ENCODE data around the gene VIPR2.

Gene VIPR2

DNA sequence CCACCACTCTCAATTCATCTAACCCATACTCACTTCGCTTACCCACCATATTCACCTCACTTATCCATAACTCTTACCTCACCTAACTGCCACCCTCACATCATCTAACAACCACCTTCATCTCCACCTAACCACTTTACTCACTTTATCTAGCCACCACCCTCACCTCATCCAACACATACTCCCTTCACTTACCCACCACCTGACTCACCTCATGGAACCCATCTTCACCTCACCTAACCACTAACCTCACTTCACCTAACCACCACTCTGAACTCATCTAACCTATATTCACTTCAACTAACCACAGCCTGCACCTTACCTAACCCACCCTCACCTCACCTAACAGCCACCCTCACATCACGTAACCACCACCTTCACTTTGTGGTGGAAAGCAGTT lies 84.2 kb downstream of the VIPR2 start:
- H3K4me1 ChIP-seq (ENCODE audit: control insufficient read depth, insufficient read depth, low read length) = peaks cover 4% of the 10 kb centered on the region; the same call in 1 of the 2 replicates
- H3K9me3 ChIP-seq (ENCODE audit: control insufficient read depth, insufficient read depth, low read length) = no peaks in the 10 kb centered on the region
- H3K27ac ChIP-seq (ENCODE audit: low read depth, low read length) = no peak overlapping the region
- H3K36me3 ChIP-seq (ENCODE audit: control insufficient read depth, insufficient read depth, low read length) = no peaks in the 10 kb centered on the region
- H3K9ac ChIP-seq (ENCODE audit: low read depth, low read length) = no peak overlapping the region
- H3K27me3 ChIP-seq (ENCODE audit: control insufficient read depth, insufficient read depth, low read length) = no peaks in the 10 kb centered on the region
- H3K4me3 ChIP-seq (ENCODE audit: low read depth, low read length) = no peak overlapping the region

DNA sequence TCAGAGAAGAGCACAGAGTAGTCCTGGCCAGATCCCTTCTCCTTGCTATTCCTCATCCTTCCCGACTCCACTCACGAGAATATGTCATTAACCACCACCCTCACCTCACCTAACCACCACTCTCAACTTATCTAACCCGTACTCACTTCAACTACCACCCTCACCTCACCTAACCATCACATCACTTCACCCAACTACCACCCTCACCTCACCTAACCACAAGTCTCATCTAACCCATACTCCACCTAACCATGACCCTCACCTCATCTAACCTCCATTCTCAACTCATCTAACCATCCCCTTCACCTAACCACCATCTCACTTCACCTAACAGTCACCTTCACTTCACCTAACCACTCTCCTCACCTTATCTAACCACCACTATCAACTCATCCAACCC lies 85.0 kb downstream of the VIPR2 start:
- Histone ChIP-seq H3K9me3 (ENCODE audit: control insufficient read depth, insufficient read depth, low read length) (no peaks in the 10 kb centered on the region), H3K4me3 (ENCODE audit: low read depth, low read length) (no peak overlapping the region), H3K9ac (ENCODE audit: low read depth, low read length) (no peak overlapping the region), H3K36me3 (ENCODE audit: control insufficient read depth, insufficient read depth, low read length) (no peaks in the 10 kb centered on the region), H3K4me1 (ENCODE audit: control insufficient read depth, insufficient read depth, low read length) (peaks cover 4% of the 10 kb centered on the region; the same call in 1 of the 2 replicates), H3K27me3 (ENCODE audit: control insufficient read depth, insufficient read depth, low read length) (no peaks in the 10 kb centered on the region), H3K27ac (ENCODE audit: low read depth, low read length) (no peak overlapping the region)

DNA sequence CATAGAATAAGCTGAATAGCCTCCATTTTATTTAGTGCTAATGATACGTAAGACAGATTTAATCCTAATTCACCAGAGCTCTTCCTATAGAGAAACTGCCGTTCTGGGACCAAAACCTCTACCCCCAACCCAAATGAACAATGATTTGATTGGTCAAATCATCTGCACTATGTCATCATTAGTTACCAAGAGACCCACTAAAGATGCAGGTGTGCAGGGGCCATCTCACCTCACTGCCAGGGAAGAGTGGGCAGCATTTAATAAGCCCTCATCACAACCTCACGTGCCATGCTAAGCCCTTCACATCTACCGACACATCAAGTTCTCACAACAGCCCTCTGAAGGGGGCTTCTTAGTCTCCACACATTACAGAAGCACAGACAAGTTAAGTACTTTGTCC lies 87.0 kb downstream of the VIPR2 start:
- Histone ChIP-seq H3K4me1 (ENCODE audit: control insufficient read depth, insufficient read depth, low read length) (peaks cover 4% of the 10 kb centered on the region; the same call in 1 of the 2 replicates), H3K9ac (ENCODE audit: low read depth, low read length) (no peak overlapping the region), H3K36me3 (ENCODE audit: control insufficient read depth, insufficient read depth, low read length) (no peaks in the 10 kb centered on the region), H3K27me3 (ENCODE audit: control insufficient read depth, insufficient read depth, low read length) (no peaks in the 10 kb centered on the region), H3K9me3 (ENCODE audit: control insufficient read depth, insufficient read depth, low read length) (no peaks in the 10 kb centered on the region), H3K4me3 (ENCODE audit: low read depth, low read length) (no peak overlapping the region), H3K27ac (ENCODE audit: low read depth, low read length) (no peak overlapping the region)

DNA sequence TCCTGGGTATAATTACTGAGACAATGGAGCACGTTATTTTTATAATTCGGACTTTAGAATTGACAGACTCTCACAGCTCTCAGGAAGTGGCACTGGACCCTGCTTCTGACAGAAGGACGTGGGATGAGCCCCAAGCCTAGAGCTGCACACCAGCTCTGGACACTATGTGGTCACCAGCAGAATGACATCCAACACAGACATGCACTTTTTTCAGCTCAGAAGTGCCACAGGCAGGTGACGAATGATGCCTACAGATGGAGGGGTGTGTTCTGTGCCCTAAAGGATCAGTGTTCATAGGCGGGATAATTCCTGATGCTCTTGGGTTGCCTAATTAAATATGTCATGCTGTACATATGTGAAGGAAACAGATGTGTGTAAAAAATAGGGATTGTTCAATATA lies 87.9 kb downstream of the VIPR2 start:
- Histone ChIP-seq H3K27me3 (ENCODE audit: control insufficient read depth, insufficient read depth, low read length) (no peaks in the 10 kb centered on the region), H3K27ac (ENCODE audit: low read depth, low read length) (no peak overlapping the region), H3K4me3 (ENCODE audit: low read depth, low read length) (no peak overlapping the region), H3K4me1 (ENCODE audit: control insufficient read depth, insufficient read depth, low read length) (peaks cover 4% of the 10 kb centered on the region; the same call in 1 of the 2 replicates), H3K9ac (ENCODE audit: low read depth, low read length) (no peak overlapping the region), H3K9me3 (ENCODE audit: control insufficient read depth, insufficient read depth, low read length) (no peaks in the 10 kb centered on the region), H3K36me3 (ENCODE audit: control insufficient read depth, insufficient read depth, low read length) (no peaks in the 10 kb centered on the region)

DNA sequence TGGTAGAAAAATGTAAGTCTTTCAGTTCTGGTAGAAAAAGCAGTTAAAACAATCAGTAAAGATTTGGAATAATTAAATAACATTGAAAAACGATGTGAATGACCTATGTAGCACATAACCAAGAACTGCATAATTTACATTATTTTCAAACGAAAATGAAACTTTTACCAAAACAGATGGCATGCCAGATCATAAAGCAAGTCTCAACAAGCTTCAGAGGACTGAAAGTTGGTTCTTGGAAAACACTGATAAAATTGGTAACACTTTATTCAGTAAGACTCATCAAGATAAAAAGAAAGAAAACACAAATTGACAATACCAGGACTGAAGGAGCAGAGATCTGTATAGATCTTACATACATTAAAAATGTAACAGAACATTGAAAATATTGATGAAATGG lies 92.8 kb downstream of the VIPR2 start:
- no peak overlapping the region for H3K4me3 ChIP-seq (ENCODE audit: low read depth, low read length)
- H3K27ac ChIP-seq (ENCODE audit: low read depth, low read length) = no peak overlapping the region
- no peaks in the 10 kb centered on the region for H3K36me3 ChIP-seq (ENCODE audit: control insufficient read depth, insufficient read depth, low read length)
- H3K9me3 ChIP-seq (ENCODE audit: control insufficient read depth, insufficient read depth, low read length) = no peaks in the 10 kb centered on the region
- no peaks in the 10 kb centered on the region for H3K27me3 ChIP-seq (ENCODE audit: control insufficient read depth, insufficient read depth, low read length)
- no peak overlapping the region for H3K9ac ChIP-seq (ENCODE audit: low read depth, low read length)
- peaks cover 10% of the 10 kb centered on the region for H3K4me1 ChIP-seq (ENCODE audit: control insufficient read depth, insufficient read depth, low read length)

DNA sequence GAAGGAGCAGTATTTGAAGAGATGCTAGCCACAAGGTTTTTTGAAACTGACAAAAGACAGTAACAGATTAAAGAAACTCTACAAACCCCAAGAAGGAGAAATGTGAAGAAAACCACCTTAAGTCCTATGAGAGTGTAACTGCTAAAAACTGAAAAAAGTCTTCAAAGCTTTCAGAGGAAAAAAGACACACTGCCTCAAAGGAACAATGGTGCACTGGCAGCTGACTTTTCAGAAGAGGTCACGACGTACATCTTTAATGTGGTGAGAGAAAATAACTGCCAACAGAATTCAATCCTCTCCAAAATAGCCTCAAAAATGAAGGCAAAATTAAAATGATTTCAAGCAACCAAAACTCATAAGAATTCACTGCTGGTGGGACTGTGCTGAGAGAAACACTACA lies 94.0 kb downstream of the VIPR2 start:
- peaks cover 10% of the 10 kb centered on the region for H3K4me1 ChIP-seq (ENCODE audit: control insufficient read depth, insufficient read depth, low read length)

DNA sequence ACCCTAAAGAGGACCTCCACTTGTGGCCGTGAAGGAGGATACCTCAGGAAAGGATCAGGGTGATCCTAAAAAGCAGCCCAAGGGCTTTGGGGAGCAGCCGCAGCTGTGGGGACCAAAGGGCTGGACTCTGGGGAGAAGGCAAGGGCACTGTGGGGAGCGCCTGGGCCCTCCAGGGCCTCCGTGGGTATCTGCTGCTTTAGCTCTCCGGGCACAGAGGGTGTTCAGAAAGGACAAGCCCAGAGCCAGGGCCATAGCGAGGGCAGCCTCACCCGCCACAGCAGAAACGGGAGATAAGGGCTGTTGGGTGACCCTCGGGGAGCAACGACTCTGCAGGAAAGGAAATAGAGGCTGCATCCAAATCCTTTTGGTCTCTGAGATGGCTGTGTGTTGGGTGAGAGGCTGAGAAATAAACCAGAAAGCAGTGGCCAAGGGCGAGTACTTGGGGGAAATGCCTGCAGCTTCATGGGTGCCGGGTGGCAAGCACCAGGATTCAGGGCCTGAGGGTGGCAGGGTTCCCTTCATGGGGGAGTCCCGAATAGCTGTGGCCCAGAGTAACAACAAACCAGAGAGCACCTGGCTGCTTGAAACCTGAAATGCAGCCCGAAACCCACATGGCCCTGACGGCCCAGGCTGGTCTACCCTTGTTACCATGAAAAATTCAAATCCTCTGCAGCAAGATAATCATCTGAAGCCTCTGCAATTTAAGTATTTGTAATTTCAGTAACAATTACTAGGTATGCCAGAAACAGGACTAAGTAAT lies 95.2 kb downstream of the VIPR2 start:
- Histone ChIP-seq H3K9ac (ENCODE audit: low read depth, low read length) (no peak overlapping the region), H3K27ac (ENCODE audit: low read depth, low read length) (no peak overlapping the region), H3K4me3 (ENCODE audit: low read depth, low read length) (no peak overlapping the region), H3K4me1 (ENCODE audit: control insufficient read depth, insufficient read depth, low read length) (peaks cover 10% of the 10 kb centered on the region), H3K9me3 (ENCODE audit: control insufficient read depth, insufficient read depth, low read length) (no peaks in the 10 kb centered on the region), H3K36me3 (ENCODE audit: control insufficient read depth, insufficient read depth, low read length) (no peaks in the 10 kb centered on the region), H3K27me3 (ENCODE audit: control insufficient read depth, insufficient read depth, low read length) (no peaks in the 10 kb centered on the region)

More for the DNA sequence above, 94.0 kb downstream of the VIPR2 start:
- no peaks in the 10 kb centered on the region for H3K27me3 ChIP-seq (ENCODE audit: control insufficient read depth, insufficient read depth, low read length)
- H3K27ac ChIP-seq (ENCODE audit: low read depth, low read length) = no peak overlapping the region
- H3K36me3 ChIP-seq (ENCODE audit: control insufficient read depth, insufficient read depth, low read length) = no peaks in the 10 kb centered on the region
- H3K4me3 ChIP-seq (ENCODE audit: low read depth, low read length) = no peak overlapping the region
- no peaks in the 10 kb centered on the region for H3K9me3 ChIP-seq (ENCODE audit: control insufficient read depth, insufficient read depth, low read length)
- H3K9ac ChIP-seq (ENCODE audit: low read depth, low read length) = no peak overlapping the region

DNA sequence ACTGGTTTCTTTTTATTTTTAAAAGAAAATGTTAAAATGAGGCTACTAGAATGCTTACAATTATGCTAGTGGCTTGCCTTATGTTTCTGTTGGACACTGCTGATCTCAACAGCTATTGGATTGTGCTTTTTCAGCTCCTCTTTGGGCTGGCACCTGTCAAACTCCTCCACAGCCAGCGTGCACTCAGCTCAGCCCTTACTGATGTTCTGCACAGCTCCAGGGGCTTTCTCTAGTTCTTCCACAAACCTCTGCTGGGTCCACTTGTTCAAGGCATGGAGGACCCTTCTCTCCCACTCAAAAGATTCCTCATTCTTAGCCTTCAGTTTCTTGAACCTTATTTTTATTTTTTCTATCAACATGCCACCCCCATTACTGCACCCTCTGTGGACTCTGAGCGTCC lies 96.0 kb downstream of the VIPR2 start:
- H3K4me3 ChIP-seq (ENCODE audit: low read depth, low read length) = no peak overlapping the region
- H3K27ac ChIP-seq (ENCODE audit: low read depth, low read length) = no peak overlapping the region
- no peak overlapping the region for H3K9ac ChIP-seq (ENCODE audit: low read depth, low read length)
- no peaks in the 10 kb centered on the region for H3K9me3 ChIP-seq (ENCODE audit: control insufficient read depth, insufficient read depth, low read length)
- H3K36me3 ChIP-seq (ENCODE audit: control insufficient read depth, insufficient read depth, low read length) = no peaks in the 10 kb centered on the region
- no peaks in the 10 kb centered on the region for H3K27me3 ChIP-seq (ENCODE audit: control insufficient read depth, insufficient read depth, low read length)
- peaks cover 10% of the 10 kb centered on the region for H3K4me1 ChIP-seq (ENCODE audit: control insufficient read depth, insufficient read depth, low read length)

DNA sequence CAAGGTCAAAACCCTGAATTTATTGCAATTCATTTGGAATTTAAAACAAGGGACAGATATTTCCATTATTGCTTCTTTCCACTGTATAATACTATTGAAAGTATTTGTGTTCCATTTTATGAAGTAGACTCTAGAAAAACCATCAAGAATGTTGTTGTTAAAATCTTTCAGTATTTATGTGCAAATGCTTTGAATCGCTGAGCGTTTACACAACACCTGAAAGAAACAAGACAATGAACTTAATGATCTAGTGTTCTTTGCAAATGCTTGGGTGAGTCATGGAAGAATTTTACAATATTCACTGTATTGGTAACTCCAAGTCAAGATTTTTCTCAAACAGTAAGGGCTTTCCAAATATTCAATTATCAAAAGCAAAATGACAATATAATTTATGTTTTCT lies 97.1 kb downstream of the VIPR2 start:
- Histone ChIP-seq H3K4me3 (ENCODE audit: low read depth, low read length) (no peak overlapping the region), H3K36me3 (ENCODE audit: control insufficient read depth, insufficient read depth, low read length) (no peaks in the 10 kb centered on the region), H3K9ac (ENCODE audit: low read depth, low read length) (no peak overlapping the region), H3K27me3 (ENCODE audit: control insufficient read depth, insufficient read depth, low read length) (no peaks in the 10 kb centered on the region), H3K9me3 (ENCODE audit: control insufficient read depth, insufficient read depth, low read length) (no peaks in the 10 kb centered on the region), H3K4me1 (ENCODE audit: control insufficient read depth, insufficient read depth, low read length) (peaks cover 10% of the 10 kb centered on the region), H3K27ac (ENCODE audit: low read depth, low read length) (no peak overlapping the region)

DNA sequence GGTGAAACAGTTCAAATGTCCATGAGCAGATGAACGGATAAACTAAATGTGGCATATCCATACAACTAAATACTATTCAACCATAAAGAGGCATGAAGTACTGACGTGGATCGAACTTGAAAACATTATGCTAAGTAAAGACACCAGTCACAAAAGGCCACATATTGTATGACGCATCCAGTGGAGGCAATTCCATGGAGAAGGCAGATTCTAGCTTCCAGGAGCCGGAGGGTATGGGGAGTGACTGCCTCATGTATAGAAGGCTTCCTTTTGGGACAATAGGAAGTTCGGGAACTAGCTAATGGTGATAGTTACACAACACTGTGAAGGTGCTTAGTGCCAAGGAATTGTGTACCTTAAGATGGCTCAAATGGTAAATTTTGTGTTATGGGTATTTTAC lies 98.4 kb downstream of the VIPR2 start:
- no peak overlapping the region for H3K4me3 ChIP-seq (ENCODE audit: low read depth, low read length)
- no peak overlapping the region for H3K9ac ChIP-seq (ENCODE audit: low read depth, low read length)
- H3K27ac ChIP-seq (ENCODE audit: low read depth, low read length) = no peak overlapping the region
- no peaks in the 10 kb centered on the region for H3K27me3 ChIP-seq (ENCODE audit: control insufficient read depth, insufficient read depth, low read length)
- H3K4me1 ChIP-seq (ENCODE audit: control insufficient read depth, insufficient read depth, low read length) = peaks cover 10% of the 10 kb centered on the region
- H3K36me3 ChIP-seq (ENCODE audit: control insufficient read depth, insufficient read depth, low read length) = no peaks in the 10 kb centered on the region
- no peaks in the 10 kb centered on the region for H3K9me3 ChIP-seq (ENCODE audit: control insufficient read depth, insufficient read depth, low read length)

DNA sequence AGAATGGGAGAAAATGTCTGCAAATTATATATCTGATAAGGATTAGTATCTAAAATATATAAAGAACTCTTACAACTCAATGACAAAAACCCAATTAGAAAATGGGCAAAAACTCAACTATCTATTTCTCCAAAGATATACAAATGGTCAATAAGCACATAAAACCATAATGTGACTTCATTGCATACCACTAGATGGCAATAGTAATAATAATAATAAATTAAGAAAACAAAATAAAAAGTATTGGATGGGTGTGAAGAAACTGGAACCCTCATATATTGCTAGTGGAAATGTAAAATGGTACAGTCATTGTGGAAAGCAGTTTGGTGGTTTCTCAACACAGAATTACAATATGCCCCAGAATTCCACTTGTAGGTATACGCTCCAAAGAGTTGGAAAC lies 98.8 kb downstream of the VIPR2 start:
- no peaks in the 10 kb centered on the region for H3K36me3 ChIP-seq (ENCODE audit: control insufficient read depth, insufficient read depth, low read length)
- no peak overlapping the region for H3K27ac ChIP-seq (ENCODE audit: low read depth, low read length)
- no peak overlapping the region for H3K9ac ChIP-seq (ENCODE audit: low read depth, low read length)
- peaks cover 10% of the 10 kb centered on the region for H3K4me1 ChIP-seq (ENCODE audit: control insufficient read depth, insufficient read depth, low read length)
- H3K9me3 ChIP-seq (ENCODE audit: control insufficient read depth, insufficient read depth, low read length) = no peaks in the 10 kb centered on the region
- no peak overlapping the region for H3K4me3 ChIP-seq (ENCODE audit: low read depth, low read length)
- no peaks in the 10 kb centered on the region for H3K27me3 ChIP-seq (ENCODE audit: control insufficient read depth, insufficient read depth, low read length)

Data from HUES48 (cell line).